ENCODE measurements around the gene VPS11.
A peak's percentile ranks its signal among the peaks of the same experiment; 100 is the strongest.
"Not testable (repeated sequence)": the region's sequence is repeated elsewhere in the genome, so short reads cannot be mapped to it uniquely, and the experiment has no call there.

VPS11 gene

DNA sequence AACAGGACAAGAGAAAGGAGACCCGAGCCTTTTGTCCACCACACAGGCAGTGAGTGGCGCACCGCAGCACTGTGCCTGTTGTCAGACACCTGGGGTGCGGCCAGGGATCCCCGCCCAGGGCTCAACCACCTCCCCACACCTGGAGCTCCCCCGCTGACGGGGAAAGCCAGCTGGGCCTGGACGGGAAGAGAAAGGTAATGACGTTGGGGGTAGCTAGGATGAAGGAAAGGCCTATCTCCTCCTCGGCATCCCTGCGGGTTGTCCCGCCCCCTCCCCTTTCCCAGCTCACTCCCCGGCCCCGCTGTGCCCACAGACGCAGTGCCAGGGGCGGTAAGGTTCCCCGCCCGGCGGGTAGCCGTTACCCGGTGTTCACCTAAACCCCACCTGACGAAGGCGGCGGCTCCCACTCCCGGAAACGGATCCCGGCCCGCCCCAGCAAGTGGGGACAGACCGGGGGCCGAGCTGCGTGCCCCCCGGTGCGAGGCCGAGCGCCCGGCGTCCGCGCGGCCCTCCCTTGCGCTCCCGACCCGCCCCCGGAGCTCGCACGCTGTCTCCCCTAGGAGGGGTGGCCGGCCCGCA is 11.1 kb upstream of the VPS11 start:
- TF ChIP-seq, protein P1, sequence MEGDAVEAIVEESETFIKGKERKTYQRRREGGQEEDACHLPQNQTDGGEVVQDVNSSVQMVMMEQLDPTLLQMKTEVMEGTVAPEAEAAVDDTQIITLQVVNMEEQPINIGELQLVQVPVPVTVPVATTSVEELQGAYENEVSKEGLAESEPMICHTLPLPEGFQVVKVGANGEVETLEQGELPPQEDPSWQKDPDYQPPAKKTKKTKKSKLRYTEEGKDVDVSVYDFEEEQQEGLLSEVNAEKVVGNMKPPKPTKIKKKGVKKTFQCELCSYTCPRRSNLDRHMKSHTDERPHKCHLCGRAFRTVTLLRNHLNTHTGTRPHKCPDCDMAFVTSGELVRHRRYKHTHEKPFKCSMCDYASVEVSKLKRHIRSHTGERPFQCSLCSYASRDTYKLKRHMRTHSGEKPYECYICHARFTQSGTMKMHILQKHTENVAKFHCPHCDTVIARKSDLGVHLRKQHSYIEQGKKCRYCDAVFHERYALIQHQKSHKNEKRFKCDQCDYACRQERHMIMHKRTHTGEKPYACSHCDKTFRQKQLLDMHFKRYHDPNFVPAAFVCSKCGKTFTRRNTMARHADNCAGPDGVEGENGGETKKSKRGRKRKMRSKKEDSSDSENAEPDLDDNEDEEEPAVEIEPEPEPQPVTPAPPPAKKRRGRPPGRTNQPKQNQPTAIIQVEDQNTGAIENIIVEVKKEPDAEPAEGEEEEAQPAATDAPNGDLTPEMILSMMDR (conservative IDR thresholded peaks at IDR 0.05; ENCODE audit: low read depth, low read length): no peak
- DNase-seq (ENCODE audit: low read depth): no peak

DNA sequence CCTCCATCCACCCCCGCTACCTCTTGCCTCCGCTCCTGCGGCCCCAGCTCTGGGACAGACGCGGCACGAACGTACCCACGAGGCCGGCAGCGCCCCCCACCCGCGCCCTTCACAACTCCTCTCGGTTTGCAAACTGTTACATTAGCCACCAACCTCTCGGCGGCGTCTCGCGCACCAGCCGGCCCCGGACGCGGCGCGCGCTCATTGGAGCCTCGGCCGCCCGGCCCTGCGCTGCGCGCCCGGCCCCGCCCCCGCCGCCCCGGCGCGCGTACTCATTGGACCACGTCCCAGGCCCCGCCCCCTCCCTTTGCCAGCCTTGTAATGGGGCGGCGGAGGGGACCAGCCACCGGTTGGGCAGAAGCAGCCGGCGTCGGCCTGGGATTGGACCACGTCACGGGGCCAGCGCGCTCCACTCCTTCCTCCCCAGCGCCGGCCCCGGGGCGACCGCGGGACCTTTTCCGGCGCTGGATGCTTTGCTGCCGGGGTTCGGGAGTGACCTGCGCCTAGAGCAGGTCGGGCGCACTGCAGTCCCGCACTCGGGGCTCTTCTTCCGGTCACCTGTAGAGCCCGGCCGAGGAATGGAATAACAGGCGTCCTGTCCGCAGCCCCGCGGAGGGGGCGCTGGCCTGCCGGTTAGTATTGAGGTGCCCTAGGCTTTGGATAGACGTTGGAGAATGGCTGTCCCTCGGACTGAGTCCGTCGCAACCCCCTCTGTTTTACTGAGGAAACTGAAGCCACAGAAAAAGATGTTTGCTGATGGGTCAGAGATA is 10.4 kb upstream of the VPS11 start, which contains the start of gene HYOU1:
TSS of gene HYOU1 (minus strand) at position 206 of the 770 bp plus-strand sequence. CDS start 1,045 bp downstream, outside the sequence.
- peak within 1 kb of the TSS; percentile 88 for H3K4me3 ChIP-seq (ENCODE audit: low read depth, low read length)
- peak; percentile 97 for DNase-seq (ENCODE audit: low read depth)
- TF ChIP-seq, protein P1 (conservative IDR thresholded peaks at IDR 0.05; ENCODE audit: low read depth, low read length): peak; percentile 53

More for the DNA sequence above, 11.1 kb upstream of the VPS11 start:
- H3K4me3 ChIP-seq (ENCODE audit: low read depth, low read length): peak overlapping the region; percentile 88

DNA sequence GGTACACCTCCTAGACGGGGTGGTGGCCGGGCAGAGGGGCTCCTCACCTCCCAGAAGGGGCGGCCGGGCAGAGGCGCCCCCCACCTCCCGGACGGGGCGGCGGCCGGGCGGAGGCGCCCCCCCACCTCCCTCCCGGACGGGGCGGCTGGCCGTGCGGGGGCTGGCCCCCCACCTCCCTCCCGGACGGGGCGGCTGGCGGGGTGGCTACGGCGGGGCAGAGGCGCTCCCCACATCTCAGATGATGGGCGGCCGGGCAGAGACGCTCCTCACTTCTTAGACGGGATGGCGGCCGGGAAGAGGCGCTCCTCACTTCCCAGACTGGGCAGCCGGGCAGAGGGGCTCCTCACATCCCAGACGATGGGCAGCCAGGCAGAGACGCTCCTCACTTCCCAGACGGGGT is 8.5 kb upstream of the VPS11 start:
- H3K4me3 ChIP-seq (ENCODE audit: low read depth, low read length); DNase-seq (ENCODE audit: low read depth): not testable (repeated sequence)

DNA sequence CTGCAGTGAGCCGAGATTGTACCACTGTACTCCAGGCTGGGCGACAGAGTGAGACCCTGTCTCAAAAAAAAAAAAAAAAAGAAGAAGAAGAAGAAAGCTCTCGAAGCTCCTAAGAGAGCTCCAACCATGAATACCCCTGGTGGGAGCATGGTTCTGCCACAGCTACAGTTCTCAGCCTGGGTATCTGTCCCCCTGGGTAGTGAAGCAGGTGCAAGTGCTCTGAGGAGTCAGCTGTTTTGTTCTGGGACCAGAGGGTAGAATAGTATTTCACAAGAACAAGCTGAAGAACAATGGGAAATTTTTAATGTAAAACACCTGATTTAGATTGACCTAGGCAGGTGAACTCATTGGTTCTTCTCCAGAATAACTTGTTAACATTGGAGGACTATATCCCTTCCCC is 6.4 kb upstream of the VPS11 start:
- no peak for DNase-seq (ENCODE audit: low read depth)
- TF ChIP-seq, protein P1 (conservative IDR thresholded peaks at IDR 0.05; ENCODE audit: low read depth, low read length): no peak
- H3K4me3 ChIP-seq (ENCODE audit: low read depth, low read length): no peak overlapping the region

DNA sequence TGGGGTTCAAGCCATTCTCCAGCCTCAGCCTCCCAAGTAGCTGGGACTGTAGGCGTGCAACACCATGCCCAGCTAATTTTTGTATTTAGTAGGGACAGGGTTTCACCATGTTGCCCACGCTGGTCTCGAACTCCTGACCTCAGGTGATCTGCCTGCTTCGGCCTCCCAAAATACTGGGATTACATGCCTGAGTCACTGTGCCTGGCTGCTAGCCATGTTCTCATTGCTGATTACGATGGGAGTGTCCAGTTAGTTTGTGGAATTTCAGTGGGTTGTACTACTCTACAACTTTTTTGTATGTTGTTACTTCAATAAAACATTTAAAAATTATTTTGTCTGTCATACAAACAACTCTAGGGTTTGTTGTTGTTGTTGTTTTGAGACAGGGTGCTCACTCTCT is 4.8 kb upstream of the VPS11 start:
- TF ChIP-seq, protein P1 (conservative IDR thresholded peaks at IDR 0.05; ENCODE audit: low read depth, low read length): no peak
- no peak overlapping the region for H3K4me3 ChIP-seq (ENCODE audit: low read depth, low read length)
- peak; percentile 74 for DNase-seq (ENCODE audit: low read depth)

DNA sequence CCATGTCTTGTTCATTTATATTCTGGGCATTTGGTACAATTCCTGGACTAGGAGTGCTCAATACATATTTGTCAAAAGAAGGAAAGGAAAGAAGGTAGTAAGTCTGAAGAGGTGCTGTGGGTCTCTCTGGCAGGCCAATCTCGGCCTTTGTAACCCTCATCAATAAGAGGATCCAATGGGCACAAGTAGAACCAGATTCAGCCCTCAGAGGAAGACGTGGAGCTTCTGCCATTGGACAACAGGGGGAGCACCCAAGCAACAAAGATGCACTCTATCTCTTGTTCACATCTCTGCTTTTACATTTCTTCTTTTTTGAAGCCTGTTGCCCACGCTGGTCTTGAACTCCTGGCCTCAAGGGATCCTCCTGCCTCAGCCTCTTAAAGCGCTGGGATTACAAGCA is 2.2 kb upstream of the VPS11 start:
- DNase-seq (ENCODE audit: low read depth): peak; percentile 62
- H3K4me3 ChIP-seq (ENCODE audit: low read depth, low read length): no peak overlapping the region

DNA sequence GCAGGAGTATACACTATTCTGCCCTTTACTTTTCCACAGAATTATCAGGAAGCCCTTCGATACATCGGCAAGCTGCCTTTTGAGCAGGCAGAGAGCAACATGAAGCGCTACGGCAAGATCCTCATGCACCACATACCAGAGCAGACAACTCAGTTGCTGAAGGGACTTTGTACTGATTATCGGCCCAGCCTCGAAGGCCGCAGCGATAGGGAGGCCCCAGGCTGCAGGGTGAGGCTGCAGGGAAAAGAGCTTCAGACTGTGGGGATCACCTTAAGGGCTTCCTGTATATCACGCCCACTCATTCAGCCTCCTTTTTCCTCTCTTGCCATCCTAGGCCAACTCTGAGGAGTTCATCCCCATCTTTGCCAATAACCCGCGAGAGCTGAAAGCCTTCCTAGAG is 10.2 kb downstream of the VPS11 start:
- DNase-seq (ENCODE audit: low read depth): no peak
- no peak overlapping the region for H3K4me3 ChIP-seq (ENCODE audit: low read depth, low read length)
- TF ChIP-seq, protein P1 (conservative IDR thresholded peaks at IDR 0.05; ENCODE audit: low read depth, low read length): no peak

More for the DNA sequence above, 2.2 kb upstream of the VPS11 start:
- TF ChIP-seq, protein P1 (conservative IDR thresholded peaks at IDR 0.05; ENCODE audit: low read depth, low read length): peak; percentile 75
